Measurements from ENCODE around the gene TMPRSS6. TPM values are rescaled to one million over a fixed set of nuclear protein-coding genes. Genes with fewer than 3 reads are reported as not detected.

The TMPRSS6 gene
- total RNA-seq, 1 donor from 2014 or later = 7.6 TPM

DNA sequence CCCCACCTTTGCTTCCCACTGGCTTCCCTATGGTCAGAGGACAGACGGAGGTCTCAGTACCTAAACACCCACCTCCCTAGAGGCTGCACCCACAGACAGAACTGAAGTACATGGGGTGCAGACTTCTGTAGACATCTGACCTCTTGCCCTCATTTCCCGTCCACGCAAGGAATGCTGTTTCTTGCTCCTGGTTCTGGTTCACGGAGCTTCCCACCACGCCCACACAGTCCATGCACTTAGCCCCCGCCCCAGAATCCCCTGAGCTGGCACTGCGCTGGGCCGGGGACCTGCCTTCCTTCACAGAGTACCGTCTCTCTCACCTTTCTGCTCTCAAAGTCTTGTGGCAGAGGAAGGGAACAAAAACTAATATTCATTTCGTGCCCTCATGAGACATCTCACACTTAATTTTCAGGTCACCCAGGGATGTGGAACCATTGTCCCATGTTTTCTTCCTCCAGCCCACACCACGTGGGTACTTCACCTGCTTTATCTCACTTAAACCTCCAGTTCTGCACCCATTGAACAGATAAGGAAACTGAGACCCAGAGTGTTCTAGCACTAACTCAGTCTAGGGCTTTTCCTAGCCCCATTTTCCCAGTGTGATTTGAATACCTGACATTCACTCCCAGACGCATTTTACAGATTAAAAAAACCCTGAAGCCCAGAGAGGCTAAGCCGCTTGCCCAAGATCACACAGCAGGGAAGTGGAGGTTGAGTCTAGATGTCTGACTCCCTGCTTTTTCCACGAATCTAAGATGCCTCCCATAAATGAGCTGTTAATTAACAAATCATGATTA, 5.7 kb downstream of the TMPRSS6 start:
- Mint-ChIP-seq H3K4me3 (no peak overlapping the region), H3K27ac (no peak overlapping the region), H3K36me3 (no peaks in the 10 kb centered on the region), H3K4me1 (ENCODE audit: unreplicated experiment) (peaks cover 24% of the 10 kb centered on the region), H3K9me3 (no peaks in the 10 kb centered on the region), H3K27me3 (peaks cover 27% of the 10 kb centered on the region)
- TF ChIP-seq, protein P1, sequence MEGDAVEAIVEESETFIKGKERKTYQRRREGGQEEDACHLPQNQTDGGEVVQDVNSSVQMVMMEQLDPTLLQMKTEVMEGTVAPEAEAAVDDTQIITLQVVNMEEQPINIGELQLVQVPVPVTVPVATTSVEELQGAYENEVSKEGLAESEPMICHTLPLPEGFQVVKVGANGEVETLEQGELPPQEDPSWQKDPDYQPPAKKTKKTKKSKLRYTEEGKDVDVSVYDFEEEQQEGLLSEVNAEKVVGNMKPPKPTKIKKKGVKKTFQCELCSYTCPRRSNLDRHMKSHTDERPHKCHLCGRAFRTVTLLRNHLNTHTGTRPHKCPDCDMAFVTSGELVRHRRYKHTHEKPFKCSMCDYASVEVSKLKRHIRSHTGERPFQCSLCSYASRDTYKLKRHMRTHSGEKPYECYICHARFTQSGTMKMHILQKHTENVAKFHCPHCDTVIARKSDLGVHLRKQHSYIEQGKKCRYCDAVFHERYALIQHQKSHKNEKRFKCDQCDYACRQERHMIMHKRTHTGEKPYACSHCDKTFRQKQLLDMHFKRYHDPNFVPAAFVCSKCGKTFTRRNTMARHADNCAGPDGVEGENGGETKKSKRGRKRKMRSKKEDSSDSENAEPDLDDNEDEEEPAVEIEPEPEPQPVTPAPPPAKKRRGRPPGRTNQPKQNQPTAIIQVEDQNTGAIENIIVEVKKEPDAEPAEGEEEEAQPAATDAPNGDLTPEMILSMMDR (conservative IDR thresholded peaks at IDR 0.05) = no peak
- no peak for DNase-seq (ENCODE audit: extremely low spot score, unreplicated experiment)

GRCh38 chr22:37103151-37103550, 6.4 kb downstream of the TMPRSS6 start:
- Mint-ChIP-seq H3K27me3 (peaks cover 34% of the 10 kb centered on the region), H3K27ac (no peak overlapping the region), H3K4me1 (ENCODE audit: unreplicated experiment) (peaks cover 24% of the 10 kb centered on the region), H3K9me3 (no peaks in the 10 kb centered on the region), H3K4me3 (no peak overlapping the region), H3K36me3 (no peaks in the 10 kb centered on the region)
- TF ChIP-seq, protein P1 (conservative IDR thresholded peaks at IDR 0.05) = no peak
- no peak for DNase-seq (ENCODE audit: extremely low spot score, unreplicated experiment)

DNA sequence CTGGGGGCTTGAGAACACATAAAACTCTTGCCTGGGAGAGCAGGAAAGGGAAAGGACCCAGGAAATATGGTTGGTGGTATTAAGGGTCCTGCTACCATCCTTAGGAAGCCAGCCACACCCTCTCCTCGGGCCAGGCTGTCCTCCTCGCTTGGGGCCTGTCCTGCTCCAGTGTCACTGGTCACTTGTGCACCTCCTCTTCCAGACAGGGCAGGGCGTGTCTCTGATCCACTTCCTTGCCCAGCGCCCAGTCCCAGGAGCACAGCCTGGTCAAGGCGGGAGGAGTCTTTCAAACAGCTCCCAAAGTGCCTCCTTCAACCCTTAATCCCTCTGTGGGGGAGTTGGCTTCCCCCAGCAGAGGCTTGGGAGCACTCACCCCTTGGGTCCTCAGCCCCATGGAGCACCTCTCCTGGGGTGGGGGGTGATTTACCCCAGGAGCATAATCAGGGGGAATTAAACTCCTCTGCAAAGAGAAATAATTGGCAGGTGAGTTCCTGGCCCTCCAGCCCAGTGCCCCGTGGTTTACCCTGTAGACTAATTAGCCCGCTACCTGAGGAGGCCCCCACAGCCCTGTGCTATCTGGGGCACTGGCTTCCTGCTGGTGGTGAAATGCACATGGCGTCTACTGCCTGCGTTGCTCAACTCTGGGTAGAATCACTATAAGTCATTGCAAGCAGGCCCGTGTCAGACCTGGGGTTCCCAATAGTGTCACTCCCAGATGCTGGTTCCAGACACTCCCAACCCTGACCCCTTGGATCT, 8.0 kb downstream of the TMPRSS6 start:
- TF ChIP-seq, protein P1 (conservative IDR thresholded peaks at IDR 0.05) = no peak
- DNase-seq (ENCODE audit: extremely low spot score, unreplicated experiment) = no peak
- peaks cover 16% of the 10 kb centered on the region for H3K4me1 Mint-ChIP-seq (ENCODE audit: unreplicated experiment)
- no peaks in the 10 kb centered on the region for H3K36me3 Mint-ChIP-seq
- H3K9me3 Mint-ChIP-seq = no peaks in the 10 kb centered on the region
- no peak overlapping the region for H3K4me3 Mint-ChIP-seq
- no peak overlapping the region for H3K27ac Mint-ChIP-seq
- peaks cover 43% of the 10 kb centered on the region for H3K27me3 Mint-ChIP-seq

DNA sequence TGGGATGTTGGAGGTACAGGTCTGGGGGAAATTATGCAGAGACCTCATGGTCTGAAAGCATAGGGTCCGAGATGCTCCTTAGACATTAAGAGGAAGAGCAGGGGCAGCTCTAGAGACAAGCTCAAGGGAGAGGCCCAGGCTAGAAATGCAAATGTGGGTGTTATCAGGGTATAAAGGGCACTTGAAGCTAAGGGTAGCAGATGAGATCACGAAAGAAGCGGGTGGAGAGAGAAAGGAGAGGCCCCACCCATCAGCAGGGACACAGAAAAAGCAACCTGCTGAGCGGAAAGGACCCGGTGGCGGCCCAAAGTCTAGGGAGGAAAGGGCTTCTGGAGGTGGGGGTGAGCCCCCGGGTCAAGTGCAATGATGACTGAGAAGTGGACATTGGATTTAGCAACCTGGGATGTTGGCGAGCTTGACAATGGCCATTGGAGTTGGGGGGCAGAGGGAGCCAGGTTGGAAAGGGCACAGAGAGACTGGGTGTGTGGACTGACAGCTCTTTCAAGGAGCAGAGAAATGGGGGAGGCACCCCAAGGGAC, 8.9 kb downstream of the TMPRSS6 start:
- TF ChIP-seq, protein P1 (conservative IDR thresholded peaks at IDR 0.05) = no peak
- DNase-seq (ENCODE audit: extremely low spot score, unreplicated experiment) = no peak

DNA sequence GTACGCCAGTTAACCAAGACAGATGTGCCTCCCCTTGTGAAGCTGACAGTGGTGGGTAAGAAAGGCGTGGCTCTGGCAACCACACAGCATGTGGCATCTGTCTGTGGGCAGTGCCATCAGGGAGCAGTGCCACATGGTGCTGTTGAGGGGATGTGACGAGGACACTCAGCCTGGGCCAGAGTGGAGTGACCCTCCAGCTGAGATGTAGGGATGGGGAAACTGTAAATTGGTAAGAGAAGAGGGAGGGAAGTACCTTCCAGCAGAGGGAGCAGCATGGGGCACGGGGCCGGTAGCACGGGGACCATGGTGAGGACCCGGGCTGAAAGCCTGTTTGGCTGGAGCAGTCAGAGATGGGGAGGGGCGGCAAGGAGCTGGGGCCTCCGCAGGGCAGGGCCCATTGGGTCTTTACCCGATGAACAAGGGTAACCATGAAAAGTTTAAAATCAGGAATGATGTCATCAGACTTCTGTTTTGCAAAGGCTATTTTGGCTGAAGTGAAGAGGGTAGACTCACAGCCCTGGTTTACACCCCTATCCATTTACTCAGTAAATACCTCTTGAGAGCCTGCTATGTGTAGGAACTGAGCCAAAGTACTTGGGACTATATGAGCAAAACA, 10.4 kb downstream of the TMPRSS6 start:
- peaks cover 15% of the 10 kb centered on the region for H3K4me1 Mint-ChIP-seq (ENCODE audit: unreplicated experiment)
- DNase-seq (ENCODE audit: extremely low spot score, unreplicated experiment) = no peak
- H3K9me3 Mint-ChIP-seq = no peaks in the 10 kb centered on the region
- H3K27me3 Mint-ChIP-seq = peaks cover 56% of the 10 kb centered on the region
- H3K36me3 Mint-ChIP-seq = no peaks in the 10 kb centered on the region
- H3K27ac Mint-ChIP-seq = peak overlapping the region; percentile 46
- TF ChIP-seq, protein P1 (conservative IDR thresholded peaks at IDR 0.05) = no peak
- H3K4me3 Mint-ChIP-seq = no peak overlapping the region

More for the DNA sequence above, 8.9 kb downstream of the TMPRSS6 start:
- H3K36me3 Mint-ChIP-seq = no peaks in the 10 kb centered on the region
- H3K4me1 Mint-ChIP-seq (ENCODE audit: unreplicated experiment) = peaks cover 16% of the 10 kb centered on the region
- H3K27ac Mint-ChIP-seq = peak overlapping the region; percentile 16
- H3K9me3 Mint-ChIP-seq = no peaks in the 10 kb centered on the region
- H3K27me3 Mint-ChIP-seq = peaks cover 49% of the 10 kb centered on the region
- no peak overlapping the region for H3K4me3 Mint-ChIP-seq
